SK-N-MC (cell line): ENCODE data around the gene GABRB2.

Experiments
- EZH2 ChIP-seq: fragments of 200-600 bp; sonication (generic); IDR thresholded peaks from one replicate; pipeline ENCODE4 v1.6.1; 2017; ENCODE audit warnings: antibody characterized with exemption
- FOXP2 ChIP-seq: optimal IDR thresholded peaks from 2 replicates; pipeline ENCODE3; 2011; ENCODE audit warnings: mild to moderate bottlenecking, moderate library complexity; ENCODE audit not compliant: insufficient read depth; ENCODE audit errors: extremely low read length, control extremely low read depth
- POLR2AphosphoS5 ChIP-seq: IDR thresholded peaks from 2 replicates; pipeline ENCODE4 v1.6.1; 2012; ENCODE audit warnings: mild to moderate bottlenecking, low read depth, low read length, borderline replicate concordance

- TF ChIP-seq POLR2AphosphoS5 (no peak), EZH2 (no peak), FOXP2 (no peak)
Observed at GRCh38 chr5:161373345-161373707, 173.2 kb downstream of the GABRB2 start.
